ENCODE data around the gene HEYL.

The HEYL gene

GRCh38 chr1:39638965-39639304 lies 508 bp downstream of the HEYL start:
- Histone ChIP-seq H2BK5ac (ENCODE audit: low read depth, low read length, poor library complexity) (no peak overlapping the region), H2AFZ (ENCODE audit: insufficient read depth, low read length, poor library complexity) (no peak overlapping the region), H3K9me3 (ENCODE audit: insufficient read depth, low read depth, low read length) (peaks cover 4% of the 10 kb centered on the region), H3K23ac (ENCODE audit: low read length) (no peak overlapping the region), H4K8ac (ENCODE audit: low read depth, low read length) (no peak overlapping the region), H3K14ac (ENCODE audit: low read length) (no peak overlapping the region), H4K91ac (ENCODE audit: low read depth, low read length) (no peak overlapping the region), H3K27ac (ENCODE audit: low read depth, low read length) (no peak overlapping the region), H2AK5ac (ENCODE audit: low read length) (no peak overlapping the region), H2BK12ac (ENCODE audit: low read length) (no peak overlapping the region), H2BK120ac (ENCODE audit: insufficient read depth, low read length, poor library complexity) (no peak overlapping the region), H3K4me3 (ENCODE audit: low read depth, low read length) (no peak overlapping the region), H4K12ac (ENCODE audit: low read depth, low read length) (no peak overlapping the region), H3K18ac (ENCODE audit: low read length) (no peak overlapping the region), H3K36me3 (ENCODE audit: control insufficient read depth in 1 of 2, insufficient read depth in 2 of 2, low read length in 2 of 2) (no peaks in the 10 kb centered on the region), H3K4me1 (ENCODE audit: control insufficient read depth in 1 of 2, insufficient read depth in 2 of 2, low read length in 2 of 2) (peaks cover 3% of the 10 kb centered on the region in 2 experiments), H3K79me2 (ENCODE audit: control insufficient read depth, insufficient read depth, low read length, poor library complexity) (no peaks in the 10 kb centered on the region), H3K4me2 (ENCODE audit: low read length) (peak overlapping the region; percentile 49), H3K9ac (ENCODE audit: low read length) (no peak overlapping the region), H3K27me3 (ENCODE audit: insufficient read depth, low read length) (peaks cover 31% of the 10 kb centered on the region), H3K79me1 (ENCODE audit: low read length) (no peaks in the 10 kb centered on the region), H3K4ac (ENCODE audit: low read depth, low read length) (no peak overlapping the region)
- no peak for DNase-seq
- WGBS (ENCODE audit: extremely low coverage, insufficient coverage, insufficient read length): no CpG with 5 or more reads among the region's 3 CpGs

- Histone ChIP-seq H3K9ac (ENCODE audit: low read length) (no peak overlapping the region), H3K4me3 (ENCODE audit: low read depth, low read length) (no peak overlapping the region), H3K18ac (ENCODE audit: low read length) (no peak overlapping the region), H3K79me1 (ENCODE audit: low read length) (no peaks in the 10 kb centered on the region), H3K23ac (ENCODE audit: low read length) (no peak overlapping the region), H4K8ac (ENCODE audit: low read depth, low read length) (no peak overlapping the region), H2BK5ac (ENCODE audit: low read depth, low read length, poor library complexity) (no peak overlapping the region), H2AK5ac (ENCODE audit: low read length) (no peak overlapping the region), H3K36me3 (ENCODE audit: control insufficient read depth in 1 of 2, insufficient read depth in 2 of 2, low read length in 2 of 2) (no peaks in the 10 kb centered on the region), H3K27ac (ENCODE audit: low read depth, low read length) (no peak overlapping the region), H2AFZ (ENCODE audit: insufficient read depth, low read length, poor library complexity) (no peak overlapping the region), H3K4ac (ENCODE audit: low read depth, low read length) (no peak overlapping the region), H3K27me3 (ENCODE audit: insufficient read depth, low read length) (peaks cover 42% of the 10 kb centered on the region), H4K12ac (ENCODE audit: low read depth, low read length) (no peak overlapping the region), H2BK12ac (ENCODE audit: low read length) (no peak overlapping the region), H2BK120ac (ENCODE audit: insufficient read depth, low read length, poor library complexity) (no peak overlapping the region), H3K14ac (ENCODE audit: low read length) (no peak overlapping the region), H3K4me1 (ENCODE audit: control insufficient read depth in 1 of 2, insufficient read depth in 2 of 2, low read length in 2 of 2) (peaks cover 9 to 10% of the 10 kb centered on the region in 2 experiments), H3K4me2 (ENCODE audit: low read length) (no peak overlapping the region), H4K91ac (ENCODE audit: low read depth, low read length) (no peak overlapping the region), H3K9me3 (ENCODE audit: insufficient read depth, low read depth, low read length) (peaks cover 10% of the 10 kb centered on the region), H3K79me2 (ENCODE audit: control insufficient read depth, insufficient read depth, low read length, poor library complexity) (no peaks in the 10 kb centered on the region)
- whole genome bisulfite sequencing (ENCODE audit: extremely low coverage, insufficient coverage, insufficient read length): no CpG with 5 or more reads among the region's 4 CpGs
- no peak for DNase-seq
Measured at GRCh38 chr1:39637361-39637760, 2.1 kb downstream of the HEYL start.

DNA sequence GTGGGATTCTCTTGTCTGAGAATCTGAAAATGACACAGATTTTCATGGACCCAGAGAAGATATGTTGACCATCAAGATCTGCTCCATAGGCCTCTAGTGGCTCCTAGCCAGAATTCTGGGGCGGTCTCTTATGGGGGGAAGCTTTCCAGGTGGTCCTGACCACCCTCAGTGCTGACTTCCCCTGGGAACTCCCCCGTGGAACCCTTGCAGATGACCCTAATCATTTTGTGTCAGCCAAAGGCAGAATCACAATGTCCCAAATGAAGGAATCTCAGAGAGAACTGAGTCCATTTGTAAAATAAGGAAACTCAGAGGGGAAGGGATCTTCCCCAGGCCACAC lies 3.6 kb downstream of the HEYL start:
- Histone ChIP-seq H2BK5ac (ENCODE audit: low read depth, low read length, poor library complexity) (no peak overlapping the region), H3K18ac (ENCODE audit: low read length) (no peak overlapping the region), H4K12ac (ENCODE audit: low read depth, low read length) (no peak overlapping the region), H3K9me3 (ENCODE audit: insufficient read depth, low read depth, low read length) (peaks cover 12% of the 10 kb centered on the region), H2AK5ac (ENCODE audit: low read length) (no peak overlapping the region), H3K14ac (ENCODE audit: low read length) (no peak overlapping the region), H3K36me3 (ENCODE audit: control insufficient read depth in 1 of 2, insufficient read depth in 2 of 2, low read length in 2 of 2) (no peaks in the 10 kb centered on the region), H3K9ac (ENCODE audit: low read length) (no peak overlapping the region), H4K8ac (ENCODE audit: low read depth, low read length) (no peak overlapping the region), H3K23ac (ENCODE audit: low read length) (no peak overlapping the region), H3K27me3 (ENCODE audit: insufficient read depth, low read length) (peaks cover 49% of the 10 kb centered on the region), H2BK12ac (ENCODE audit: low read length) (no peak overlapping the region), H3K4me1 (ENCODE audit: control insufficient read depth in 1 of 2, insufficient read depth in 2 of 2, low read length in 2 of 2) (peaks cover 9 to 10% of the 10 kb centered on the region in 2 experiments), H3K27ac (ENCODE audit: low read depth, low read length) (no peak overlapping the region), H4K91ac (ENCODE audit: low read depth, low read length) (no peak overlapping the region), H2AFZ (ENCODE audit: insufficient read depth, low read length, poor library complexity) (no peak overlapping the region), H3K4me3 (ENCODE audit: low read depth, low read length) (no peak overlapping the region), H3K79me2 (ENCODE audit: control insufficient read depth, insufficient read depth, low read length, poor library complexity) (no peaks in the 10 kb centered on the region), H3K79me1 (ENCODE audit: low read length) (no peaks in the 10 kb centered on the region), H3K4me2 (ENCODE audit: low read length) (no peak overlapping the region), H3K4ac (ENCODE audit: low read depth, low read length) (no peak overlapping the region), H2BK120ac (ENCODE audit: insufficient read depth, low read length, poor library complexity) (no peak overlapping the region)
- no peak for DNase-seq
- no CpG with 5 or more reads among the region's 2 CpGs for WGBS (ENCODE audit: extremely low coverage, insufficient coverage, insufficient read length)

DNA sequence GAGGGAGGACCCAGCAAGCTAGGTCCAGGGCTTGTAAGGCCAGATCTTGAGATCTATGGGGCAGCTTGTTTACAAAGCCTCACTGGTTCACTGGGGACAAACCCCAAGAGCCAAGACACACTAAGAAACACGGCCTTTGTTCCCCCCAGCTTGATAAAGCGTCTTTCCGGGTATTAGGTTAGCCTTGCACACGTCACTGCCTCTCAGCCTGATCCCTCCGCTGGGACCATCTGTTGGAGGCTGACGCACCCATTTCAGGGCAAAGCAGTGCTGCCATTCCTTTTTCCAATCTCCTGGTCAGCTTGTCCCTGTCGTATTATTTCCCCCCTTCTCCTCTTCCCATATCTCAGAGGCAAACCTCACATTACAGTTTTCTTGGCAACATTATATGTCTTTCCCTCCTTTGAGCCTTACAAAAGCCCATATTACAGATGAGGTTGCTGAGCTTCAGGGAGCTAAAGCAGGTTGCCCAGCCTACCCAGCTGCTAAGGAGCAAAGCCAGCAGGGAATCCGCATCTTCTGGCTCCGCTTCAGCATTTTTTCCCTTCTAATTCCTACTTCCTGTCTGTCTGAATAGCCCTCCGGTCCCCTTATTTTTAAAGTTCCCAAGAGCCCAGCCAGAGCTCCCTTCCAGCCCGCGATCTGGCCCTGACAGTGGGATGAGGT lies 4.1 kb downstream of the HEYL start:
- no peak overlapping the region for H3K4me3 ChIP-seq (ENCODE audit: low read depth, low read length)
- peaks cover 46% of the 10 kb centered on the region for H3K27me3 ChIP-seq (ENCODE audit: insufficient read depth, low read length)
- peaks cover 9 to 10% of the 10 kb centered on the region in 2 experiments for H3K4me1 ChIP-seq (ENCODE audit: control insufficient read depth in 1 of 2, insufficient read depth in 2 of 2, low read length in 2 of 2)
- peaks cover 12% of the 10 kb centered on the region for H3K9me3 ChIP-seq (ENCODE audit: insufficient read depth, low read depth, low read length)
- no peaks in the 10 kb centered on the region for H3K79me2 ChIP-seq (ENCODE audit: control insufficient read depth, insufficient read depth, low read length, poor library complexity)
- no peak overlapping the region for H3K4ac ChIP-seq (ENCODE audit: low read depth, low read length)
- H3K36me3 ChIP-seq (ENCODE audit: control insufficient read depth in 1 of 2, insufficient read depth in 2 of 2, low read length in 2 of 2): no peaks in the 10 kb centered on the region
- WGBS (ENCODE audit: extremely low coverage, insufficient coverage, insufficient read length): no CpG with 5 or more reads among the region's 12 CpGs
- H2AFZ ChIP-seq (ENCODE audit: insufficient read depth, low read length, poor library complexity): no peak overlapping the region
- H2BK120ac ChIP-seq (ENCODE audit: insufficient read depth, low read length, poor library complexity): no peak overlapping the region
- no peak overlapping the region for H4K91ac ChIP-seq (ENCODE audit: low read depth, low read length)
- H4K12ac ChIP-seq (ENCODE audit: low read depth, low read length): no peak overlapping the region
- no peak overlapping the region for H2AK5ac ChIP-seq (ENCODE audit: low read length)
- H3K9ac ChIP-seq (ENCODE audit: low read length): no peak overlapping the region
- no peak overlapping the region for H2BK12ac ChIP-seq (ENCODE audit: low read length)
- H3K18ac ChIP-seq (ENCODE audit: low read length): no peak overlapping the region
- H2BK5ac ChIP-seq (ENCODE audit: low read depth, low read length, poor library complexity): no peak overlapping the region
- DNase-seq: no peak
- no peak overlapping the region for H3K14ac ChIP-seq (ENCODE audit: low read length)
- no peaks in the 10 kb centered on the region for H3K79me1 ChIP-seq (ENCODE audit: low read length)
- H4K8ac ChIP-seq (ENCODE audit: low read depth, low read length): no peak overlapping the region
- no peak overlapping the region for H3K23ac ChIP-seq (ENCODE audit: low read length)
- no peak overlapping the region for H3K4me2 ChIP-seq (ENCODE audit: low read length)
- H3K27ac ChIP-seq (ENCODE audit: low read depth, low read length): no peak overlapping the region

Measured in trophoblast cell (in vitro differentiated cells and primary cell).